Astrocyte of the cerebellum (primary cell): Measurements from ENCODE around the gene CALR3.
A peak's percentile ranks its signal among the peaks of the same experiment; 100 is the strongest.
"Not testable (repeated sequence)": the region's sequence is repeated elsewhere in the genome, so short reads cannot be mapped to it uniquely, and the experiment has no call there.

Experiments
- DNase-seq: peaks from one replicate; pipeline ENCODE4 v3.0.0-alpha.2; 2011; ENCODE audit warnings: low read depth
- H3K4me3 ChIP-seq: 2 replicates; pipeline ENCODE4 v1.5.1; 2011; ENCODE audit warnings: mild to moderate bottlenecking, low read depth, low read length, moderate library complexity
- CTCF ChIP-seq: IDR thresholded peaks from 2 replicates; pipeline ENCODE4 v1.5.1; 2012; ENCODE audit warnings: low read length, low read depth, moderate library complexity, mild to moderate bottlenecking; ENCODE audit errors: missing control alignments
- in situ Hi-C: cut with HindIII; loops from 2 replicates; pipeline ENCODE4 v1.10.0; 2017; ENCODE audit warnings: low sequenced_read_pairs

Gene CALR3

GRCh38 chr19:16496613-16496983, 631 bp upstream of the CALR3 start:
- TF ChIP-seq CTCF: no peak
- H3K4me3 ChIP-seq: peak overlapping the region; percentile 77
- DNase-seq: no peak
- in situ Hi-C loops: no loop called here

- H3K4me3 ChIP-seq, DNase-seq, in situ Hi-C loops: not testable (repeated sequence)
Measured at GRCh38 chr19:16486476-16486875, 9.5 kb downstream of the CALR3 start.

GRCh38 chr19:16482745-16483144, 13.2 kb downstream of the CALR3 start:
- no peak for TF ChIP-seq CTCF
- in situ Hi-C loops: no loop called here
- H3K4me3 ChIP-seq: no peak overlapping the region
- DNase-seq: no peak

GRCh38 chr19:16477311-16477710, 18.7 kb downstream of the CALR3 start:
- in situ Hi-C loops: no loop called here
- H3K4me3 ChIP-seq: no peak overlapping the region
- TF ChIP-seq CTCF: no peak
- DNase-seq: no peak

GRCh38 chr19:16476401-16476800, 19.6 kb downstream of the CALR3 start:
- no peak overlapping the region for H3K4me3 ChIP-seq
- TF ChIP-seq CTCF: no peak
- in situ Hi-C loops: no loop called here
- no peak for DNase-seq

- TF ChIP-seq CTCF: no peak
- in situ Hi-C loops: no loop called here
- no peak overlapping the region for H3K4me3 ChIP-seq
- no peak for DNase-seq
Measured at GRCh38 chr19:16473875-16474392, 22.0 kb downstream of the CALR3 start.

GRCh38 chr19:16472992-16473391, 23.0 kb downstream of the CALR3 start:
- no peak overlapping the region for H3K4me3 ChIP-seq
- TF ChIP-seq CTCF: no peak
- DNase-seq: no peak
- in situ Hi-C loops: no loop called here

GRCh38 chr19:16472559-16472899, 23.4 kb downstream of the CALR3 start:
- DNase-seq, in situ Hi-C loops: not testable (repeated sequence)
- peak overlapping the region; percentile 80 for H3K4me3 ChIP-seq
